CD4-positive, alpha-beta T cell treated with Interleukin-15 for 1 hour (primary cell): Measurements from ENCODE around the gene ITSN2.
"Not testable (repeated sequence)": the region's sequence is repeated elsewhere in the genome, so short reads cannot be mapped to it uniquely, and the experiment has no call there.

Experiments
- DNase-seq: peaks from one replicate; pipeline ENCODE4 v3.0.0-alpha.2; 2020

The ITSN2 gene

DNA sequence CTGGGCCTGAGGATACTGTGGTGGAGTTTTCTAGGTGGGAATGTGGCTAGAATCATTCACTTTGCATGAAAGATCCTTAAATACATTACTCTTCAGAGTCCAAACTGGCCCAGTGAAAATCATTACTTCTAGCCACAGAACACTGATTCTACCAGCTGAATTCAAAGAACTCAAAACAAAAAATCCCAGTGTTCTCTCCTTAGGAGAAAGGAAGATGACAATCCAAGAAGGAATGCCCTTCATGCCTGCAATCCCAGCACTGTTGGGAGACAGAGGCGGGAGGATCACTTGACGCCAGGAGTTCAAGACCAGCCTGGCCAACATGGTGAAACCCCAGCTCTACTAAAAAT lies 150.3 kb downstream of the ITSN2 start:
- no peak for DNase-seq

DNA sequence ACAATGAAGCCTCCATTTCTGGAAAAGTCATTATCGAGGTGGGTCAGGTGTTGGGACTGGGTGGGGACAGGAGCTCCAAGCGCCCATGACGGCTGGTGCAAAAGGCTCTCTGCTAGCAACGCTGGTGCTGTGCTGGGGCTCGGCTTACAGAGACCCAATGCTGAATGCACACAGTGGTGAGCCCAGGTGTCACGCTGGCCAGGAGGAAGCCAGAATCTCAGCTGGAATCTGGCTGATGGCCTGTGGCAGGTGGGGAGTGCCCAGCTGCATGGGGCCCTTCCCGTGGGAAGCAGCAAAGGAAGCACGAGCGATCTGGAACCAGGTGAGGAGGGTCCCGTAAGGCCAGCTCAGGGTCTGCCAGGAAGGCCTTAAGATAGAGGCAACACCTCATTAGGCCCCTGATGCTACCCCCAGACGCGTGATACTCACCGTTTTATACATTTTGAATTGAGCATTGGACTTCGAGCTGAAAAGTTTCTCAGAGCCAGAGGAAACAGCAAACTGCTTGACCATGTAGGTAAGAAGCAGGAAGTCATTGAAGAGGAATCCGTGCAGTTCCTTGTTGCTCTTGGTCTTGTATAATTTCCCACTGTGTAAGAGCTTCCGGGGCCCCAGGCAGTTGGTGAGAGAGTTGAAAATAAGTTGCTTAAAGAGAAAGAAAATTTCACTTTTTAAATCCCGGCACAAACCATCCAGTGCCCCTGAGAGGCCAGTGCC lies 150.8 kb downstream of the ITSN2 start:
- DNase-seq: no peak

- DNase-seq: no peak
These were observed 151.8 kb downstream of the ITSN2 start for GRCh38 chr2:24208490-24208889.

GRCh38 chr2:24207359-24207758 lies 153.0 kb downstream of the ITSN2 start:
- DNase-seq: no peak

DNA sequence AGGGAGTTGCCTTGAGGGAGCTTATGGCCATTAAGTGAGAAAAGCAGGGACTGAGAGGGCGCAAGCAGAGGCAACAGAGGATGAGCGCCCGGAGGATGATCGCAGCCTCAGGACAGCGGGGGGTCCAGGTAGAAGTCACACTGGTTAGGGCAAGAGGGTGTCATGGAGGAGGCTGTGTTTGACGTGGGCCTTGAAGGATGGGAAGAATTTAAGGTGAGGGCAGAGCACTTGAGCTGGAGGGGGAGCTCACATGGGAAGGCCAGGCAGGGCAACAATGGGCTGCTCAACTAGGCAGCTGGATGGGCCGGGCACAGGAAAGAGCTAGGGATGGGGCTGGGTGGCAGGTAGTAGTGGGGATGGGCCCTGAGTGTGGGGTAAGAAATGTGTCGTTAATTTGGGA lies 153.6 kb downstream of the ITSN2 start:
- no peak for DNase-seq

DNA sequence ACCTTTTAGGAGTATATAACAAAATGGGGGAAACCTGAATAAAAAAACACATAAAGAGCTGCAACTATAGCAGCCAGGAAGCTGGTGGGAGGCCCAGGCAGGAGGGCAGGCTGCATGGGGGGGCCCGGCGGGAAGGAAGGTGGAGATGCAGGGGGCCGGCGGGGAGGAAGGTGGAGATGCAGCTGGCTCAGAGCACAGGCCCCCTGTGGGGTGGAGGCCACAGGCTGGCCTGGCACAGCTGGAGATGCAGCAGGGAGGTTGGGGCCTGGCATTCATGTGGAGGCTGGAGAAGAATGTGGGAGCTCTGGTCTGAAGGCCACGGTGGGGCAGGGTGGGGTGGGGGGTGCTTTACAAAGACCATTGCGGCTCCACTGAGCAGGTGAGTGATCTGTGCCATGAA lies 154.1 kb downstream of the ITSN2 start:
- DNase-seq: no peak

- DNase-seq: no peak
These were observed 155.2 kb downstream of the ITSN2 start for GRCh38 chr2:24205131-24205530.

DNA sequence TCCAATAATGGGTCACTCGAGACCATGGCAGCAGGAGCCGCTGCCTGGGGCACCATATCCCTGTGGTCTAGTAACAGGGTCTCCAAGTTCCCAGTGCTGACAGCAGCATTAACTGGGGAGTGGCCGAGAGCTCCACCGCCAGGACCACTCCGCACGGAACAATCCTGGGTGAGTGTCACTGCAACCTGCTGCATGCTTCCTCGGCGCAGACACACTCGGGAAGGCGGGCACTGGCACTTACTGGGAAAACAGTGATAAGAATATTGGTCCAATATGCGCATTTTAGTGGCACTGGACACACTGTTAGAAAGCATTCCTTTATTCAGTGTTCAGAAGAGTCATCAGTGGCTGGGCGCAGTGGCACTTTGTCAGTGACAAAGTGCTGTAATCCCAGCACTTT lies 155.8 kb downstream of the ITSN2 start:
- no peak for DNase-seq

- no peak for DNase-seq
These were observed 156.6 kb downstream of the ITSN2 start for GRCh38 chr2:24203787-24204150.

- no peak for DNase-seq
These were observed 157.1 kb downstream of the ITSN2 start for GRCh38 chr2:24203029-24203786.

GRCh38 chr2:24200799-24201198 lies 159.5 kb downstream of the ITSN2 start:
- no peak for DNase-seq

DNA sequence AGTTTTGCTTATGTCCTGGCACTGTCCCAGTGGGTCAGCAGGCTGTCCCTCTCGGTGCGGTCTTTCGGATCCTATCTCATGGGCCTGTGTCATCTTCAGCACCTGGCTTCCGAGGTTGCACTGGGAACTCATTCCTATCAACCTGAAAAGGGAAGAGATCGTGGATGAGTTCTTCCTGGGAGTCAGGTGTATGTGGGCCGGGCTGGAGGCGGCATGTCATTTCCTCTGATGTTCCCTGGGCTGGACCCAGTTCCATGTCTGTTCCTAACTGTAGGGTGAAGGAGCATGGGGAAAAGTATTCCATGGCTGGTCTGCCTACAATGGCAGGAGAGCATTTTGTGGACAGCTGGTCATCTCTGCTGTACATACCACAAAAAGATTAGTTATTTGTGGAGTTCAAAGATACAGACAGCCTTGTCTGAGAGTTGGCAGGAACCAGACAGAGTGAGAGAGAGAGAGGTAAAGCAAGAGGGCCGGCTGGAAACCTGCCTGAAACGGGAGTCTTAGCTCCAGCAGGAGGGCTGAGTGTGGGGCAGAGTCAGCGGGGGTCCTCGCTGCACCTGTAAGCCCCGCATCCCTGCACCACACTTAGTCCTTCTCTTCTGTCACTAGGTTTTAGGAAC lies 160.3 kb downstream of the ITSN2 start:
- no peak for DNase-seq

DNA sequence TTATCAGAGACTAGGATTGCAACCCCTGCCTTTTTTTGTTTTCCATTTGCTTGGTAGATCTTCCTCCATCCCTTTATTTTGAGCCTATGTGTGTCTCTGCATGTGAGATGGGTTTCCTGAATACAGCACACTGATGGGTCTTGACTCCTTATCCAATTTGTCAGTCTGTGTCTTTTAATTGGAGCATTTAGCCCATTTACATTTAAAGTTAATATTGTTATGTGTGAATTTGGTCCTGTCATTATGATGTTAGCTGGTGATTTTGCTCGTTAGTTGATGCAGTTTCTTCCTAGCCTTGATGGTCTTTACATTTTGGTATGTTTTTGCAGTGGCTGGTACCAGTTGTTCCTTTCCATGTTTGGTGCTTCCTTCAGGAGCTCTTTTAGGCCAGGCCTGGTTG lies 163.1 kb downstream of the ITSN2 start:
- not testable (repeated sequence) for DNase-seq

DNA sequence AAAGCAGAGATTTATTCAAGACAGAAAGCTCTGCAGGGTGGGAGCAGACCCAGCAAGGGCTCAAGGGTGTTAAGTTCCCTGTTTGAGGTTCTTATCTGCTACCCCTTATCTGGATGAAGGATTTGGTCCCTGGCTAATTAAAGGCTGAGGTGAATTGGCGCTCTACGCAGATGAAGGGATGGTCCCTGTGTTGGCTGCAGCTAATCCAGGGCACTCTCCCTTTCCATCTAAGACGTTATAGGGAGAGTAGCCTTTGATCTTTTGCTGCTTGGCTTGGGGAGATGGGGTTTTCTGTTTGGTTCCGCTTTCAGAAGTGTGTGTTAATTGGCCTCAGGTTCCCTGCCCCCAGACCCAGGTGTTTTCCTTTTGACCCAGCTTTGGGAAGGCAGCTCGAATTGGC lies 168.5 kb downstream of the ITSN2 start:
- DNase-seq: no peak

DNA sequence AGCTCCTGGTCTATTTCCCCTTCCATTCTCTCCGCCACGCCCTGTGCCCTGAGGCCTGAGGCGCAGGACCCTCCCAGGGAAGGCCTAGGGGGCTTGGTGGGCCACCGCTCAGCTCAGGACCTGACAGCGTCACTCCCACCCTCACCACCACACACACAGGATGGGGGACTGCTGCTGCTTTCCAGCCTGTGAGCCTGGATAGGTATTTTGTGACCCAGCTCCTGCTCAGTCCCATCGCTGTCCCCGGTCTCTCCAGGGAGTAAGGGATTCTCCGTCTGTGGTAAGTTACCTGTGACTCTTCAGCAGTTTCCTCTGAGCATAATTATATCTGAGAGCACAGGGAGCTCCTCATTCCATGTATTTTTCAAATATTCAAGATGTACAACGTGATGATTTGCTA lies 169.2 kb downstream of the ITSN2 start:
- no peak for DNase-seq

GRCh38 chr2:24190503-24190902 lies 169.8 kb downstream of the ITSN2 start:
- DNase-seq: no peak

GRCh38 chr2:24189551-24189950 lies 170.8 kb downstream of the ITSN2 start:
- no peak for DNase-seq

- DNase-seq: no peak
These were observed 176.8 kb downstream of the ITSN2 start for GRCh38 chr2:24183366-24184069.

GRCh38 chr2:24182507-24182906 lies 177.8 kb downstream of the ITSN2 start:
- no peak for DNase-seq

DNA sequence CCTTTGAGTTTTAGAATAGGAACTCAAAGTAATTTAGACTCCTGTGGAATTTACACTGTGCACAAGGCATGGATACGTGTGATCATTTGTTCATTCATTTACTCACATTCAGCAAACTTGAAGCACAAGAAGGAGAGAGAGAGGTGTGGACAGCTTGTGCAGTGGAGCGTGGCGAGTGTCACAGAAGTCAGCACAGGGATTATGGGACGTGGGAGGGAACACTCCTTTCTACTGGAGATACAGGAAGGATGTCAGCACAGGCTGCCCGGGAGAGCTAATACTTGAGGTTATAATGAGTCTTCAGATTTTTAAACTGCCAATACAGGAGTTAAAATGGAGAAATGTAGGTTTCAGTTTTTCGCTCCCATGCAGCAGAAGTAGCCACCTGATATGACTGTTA lies 178.5 kb downstream of the ITSN2 start:
- no peak for DNase-seq

- no peak for DNase-seq
These were observed 180.7 kb downstream of the ITSN2 start for GRCh38 chr2:24179683-24180082.

GRCh38 chr2:24176326-24176725 lies 184.0 kb downstream of the ITSN2 start:
- DNase-seq: no peak

DNA sequence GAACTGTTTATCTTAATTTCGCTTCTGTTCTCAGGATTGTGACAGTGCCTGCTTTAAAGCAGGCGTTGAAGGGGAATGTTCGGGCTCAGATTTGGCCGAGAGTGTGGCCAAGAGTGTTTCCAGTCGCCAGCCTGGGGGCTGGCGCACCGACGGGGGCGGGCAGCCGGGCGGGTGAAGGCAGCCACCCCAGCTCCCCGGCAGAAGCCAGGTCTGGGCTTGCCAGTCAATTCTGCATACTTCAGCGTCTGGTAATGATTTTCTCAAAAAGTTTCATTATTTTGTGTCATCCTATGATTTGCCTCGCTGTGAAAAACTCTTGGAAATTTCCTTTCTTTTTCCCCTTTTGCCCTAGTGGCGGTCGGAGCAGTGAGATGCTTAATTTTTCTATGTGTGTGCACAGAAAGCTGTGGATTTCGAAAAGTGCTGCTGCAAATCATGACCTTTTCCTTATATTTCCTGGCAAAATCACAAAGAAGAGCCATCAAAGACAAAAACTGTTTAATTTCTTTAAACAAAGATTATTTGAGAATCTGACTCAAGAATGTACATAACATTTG lies 184.6 kb downstream of the ITSN2 start:
- DNase-seq: no peak
